Activated T-cell treated with anti-CD3 and anti-CD28 coated beads for 48 hours (primary cell): ENCODE results near the gene KRTAP10-2.
"Not testable (repeated sequence)": the region's sequence is repeated elsewhere in the genome, so short reads cannot be mapped to it uniquely, and the experiment has no call there.

Source experiments
- DNase-seq: peaks from one replicate; pipeline ENCODE4 v3.0.0-alpha.2; 2020; ENCODE audit warnings: low read depth

The KRTAP10-2 gene

DNA sequence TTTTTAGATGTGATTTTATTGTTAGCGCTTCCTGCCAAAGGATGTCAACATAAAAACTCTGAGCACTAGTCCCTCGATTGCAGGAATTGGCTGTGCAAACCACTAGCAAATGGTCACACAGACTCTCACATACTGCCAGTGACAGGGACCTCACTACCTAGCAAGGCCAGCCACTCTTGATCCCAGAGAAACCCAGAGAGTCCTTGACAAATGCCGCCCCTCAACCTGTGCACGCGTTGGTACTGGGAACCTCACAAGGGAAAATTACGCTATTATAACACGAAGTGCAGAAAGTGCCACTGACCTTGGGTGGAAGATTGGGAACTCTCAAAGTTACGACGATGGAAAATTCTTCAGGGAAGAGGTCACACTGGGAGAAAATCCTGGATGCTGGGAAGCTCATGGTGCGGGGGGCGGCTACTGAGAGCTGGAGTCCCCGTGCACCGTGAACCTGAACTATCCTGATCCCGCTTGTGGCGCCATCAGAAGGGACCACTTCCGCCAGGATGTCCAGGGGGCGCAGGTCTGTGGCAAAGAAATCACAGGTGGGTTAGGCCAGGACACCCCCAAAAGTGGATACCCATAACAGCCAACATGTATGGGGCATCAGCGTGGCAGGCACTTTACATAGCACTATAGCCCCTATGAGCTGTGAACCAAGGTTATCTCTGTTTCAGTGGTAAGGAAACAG lies 16.3 kb upstream of the KRTAP10-2 start:
- no peak for DNase-seq

DNA sequence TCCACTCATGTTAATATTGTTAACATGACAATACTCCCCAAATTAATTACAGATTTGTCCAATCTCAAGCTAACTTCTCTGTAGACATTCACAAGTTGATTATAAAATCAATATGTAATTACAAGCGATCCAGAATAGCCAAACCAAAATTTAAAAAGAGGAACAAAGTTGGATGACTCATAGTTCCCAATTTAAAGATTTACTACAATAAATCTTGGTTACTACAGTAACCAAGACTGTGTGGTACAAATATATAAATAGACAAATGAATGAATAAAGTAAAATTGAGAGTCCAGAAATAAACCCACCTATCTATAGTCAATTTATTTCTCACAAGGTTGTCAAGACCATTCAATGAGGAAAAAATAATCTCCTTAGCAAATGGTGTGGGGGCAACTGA lies 15.1 kb upstream of the KRTAP10-2 start:
- DNase-seq: no peak

DNA sequence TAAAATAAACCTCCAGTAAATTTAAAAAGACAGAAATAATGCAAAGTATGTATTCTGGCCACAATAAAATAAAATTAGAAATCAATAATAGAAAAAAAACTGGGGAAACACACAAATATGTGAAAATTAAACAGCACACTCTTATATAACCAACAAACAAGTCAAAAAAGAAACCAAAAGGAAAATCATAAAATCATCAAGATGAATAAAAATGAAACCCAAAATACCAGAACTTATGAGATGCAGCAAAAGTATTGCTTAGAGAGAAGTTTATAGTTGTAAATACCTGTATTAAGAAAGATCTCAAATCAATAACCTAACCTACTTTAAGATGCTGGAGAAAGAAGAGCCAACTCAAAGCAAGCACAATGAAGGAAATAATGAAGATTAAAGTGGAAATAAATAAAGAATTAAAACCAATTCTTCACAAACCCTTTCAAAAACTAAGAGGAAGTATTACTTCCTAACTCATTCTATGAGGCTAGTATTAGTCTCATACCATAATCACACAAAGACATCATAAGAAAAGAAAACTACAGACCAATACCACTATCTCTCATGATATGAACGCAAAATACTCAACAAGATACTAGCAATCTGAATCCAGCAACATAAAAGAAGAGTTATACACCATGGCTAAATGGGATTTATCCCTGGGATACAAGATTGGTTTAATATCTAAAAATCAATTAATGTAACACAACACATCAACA lies 13.7 kb upstream of the KRTAP10-2 start:
- no peak for DNase-seq

DNA sequence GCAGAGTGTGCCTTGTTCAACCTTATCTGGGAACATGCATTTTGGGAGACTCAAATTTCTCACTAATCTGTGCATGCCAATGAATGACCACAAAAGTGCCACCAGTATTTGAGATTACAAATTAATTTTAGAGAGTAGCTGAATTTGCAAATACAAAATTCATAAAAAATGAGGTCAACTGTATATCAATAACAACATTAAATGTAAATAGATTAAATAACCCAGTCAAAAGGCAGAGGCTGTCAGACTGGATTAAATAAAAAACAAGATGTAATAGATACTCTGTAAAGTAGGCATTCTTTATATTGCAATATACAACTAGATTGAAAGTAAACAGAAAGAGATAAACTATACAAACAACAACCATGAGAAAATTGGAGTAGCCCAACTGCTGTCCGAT lies 12.8 kb upstream of the KRTAP10-2 start:
- DNase-seq: no peak

DNA sequence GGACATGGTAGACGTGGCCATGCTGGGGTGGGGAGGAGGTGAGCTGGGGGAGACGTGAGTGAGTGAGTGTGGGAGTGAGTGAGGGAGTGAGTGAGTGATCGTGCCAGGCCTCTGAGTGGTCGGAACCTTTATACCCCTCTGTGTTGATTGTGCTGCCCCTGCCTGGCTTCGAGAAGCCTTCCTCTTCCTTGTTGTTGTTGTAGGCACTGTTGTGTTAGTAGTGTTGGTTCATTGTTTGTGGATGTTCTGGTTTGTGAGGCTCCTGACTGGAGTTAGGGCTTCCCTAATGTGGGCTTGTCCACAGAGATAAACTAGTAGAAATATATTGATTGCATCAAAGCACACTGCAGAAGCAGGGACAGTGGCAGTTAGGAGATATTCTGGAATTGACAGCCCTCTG lies 7.4 kb upstream of the KRTAP10-2 start, which contains the start of gene KRTAP10-3:
TSS of gene KRTAP10-3 (minus strand) at position 101 of the 400 bp plus-strand sequence. CDS start at position 21, 80 bp downstream.
- DNase-seq: no peak

DNA sequence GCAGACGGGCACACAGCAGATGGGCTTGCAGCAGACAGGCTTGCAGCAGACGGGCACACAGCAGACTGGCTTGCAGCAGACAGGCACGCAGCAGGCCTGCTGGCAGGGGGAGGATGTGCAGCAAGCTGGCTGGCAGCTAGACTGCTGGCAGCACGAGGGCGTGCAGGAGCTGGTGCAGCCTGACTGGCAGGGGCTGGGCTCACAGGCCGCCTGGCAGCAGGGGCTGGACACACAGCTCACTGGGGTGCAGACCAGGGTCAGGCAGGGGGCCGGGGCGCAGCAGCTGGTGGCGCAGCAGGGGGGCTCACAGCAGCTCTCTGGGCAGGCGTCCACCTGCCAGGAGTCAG lies 7.0 kb upstream of the KRTAP10-2 start:
- DNase-seq: not testable (repeated sequence)

DNA sequence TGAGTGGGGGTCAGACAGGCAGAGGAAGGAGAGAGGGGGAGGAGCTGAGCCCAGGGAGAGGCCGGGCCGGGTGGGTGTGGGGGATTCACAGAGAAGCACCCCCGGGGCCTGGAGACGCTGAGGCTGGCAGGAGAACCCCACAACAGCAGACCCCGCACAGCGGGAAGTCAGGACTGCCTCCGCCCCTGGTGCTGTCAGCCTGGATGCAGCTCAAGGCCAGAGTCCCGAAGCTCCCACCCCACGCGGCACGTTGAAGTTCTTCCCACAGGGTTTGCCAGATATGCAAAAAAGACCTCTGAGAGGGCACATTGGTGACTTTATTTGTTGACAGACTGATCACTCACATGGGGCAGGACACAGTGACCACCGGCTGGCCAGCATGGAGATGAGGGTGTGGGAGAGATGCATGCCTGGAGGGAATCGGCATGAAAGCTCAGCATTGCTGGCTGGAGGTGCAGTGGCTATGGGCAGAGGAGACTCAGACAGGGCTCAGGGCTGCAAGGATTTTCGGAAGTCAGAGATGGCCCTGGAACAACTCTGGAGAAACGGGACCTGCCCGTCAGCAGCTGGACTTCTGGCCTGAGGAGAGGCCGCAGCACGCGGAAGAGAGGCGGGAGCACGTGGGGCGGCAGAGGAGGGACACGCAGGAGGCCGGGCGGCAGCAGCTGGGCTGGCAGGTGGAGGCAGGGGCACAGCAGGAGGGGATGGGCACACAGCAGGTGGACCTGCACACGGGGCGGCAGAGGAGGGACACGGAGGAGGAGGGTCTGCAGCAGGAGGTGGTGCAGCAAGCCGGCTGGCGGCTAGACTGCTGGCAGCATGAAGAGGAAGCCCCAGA lies 6.4 kb upstream of the KRTAP10-2 start:
- DNase-seq: no peak

DNA sequence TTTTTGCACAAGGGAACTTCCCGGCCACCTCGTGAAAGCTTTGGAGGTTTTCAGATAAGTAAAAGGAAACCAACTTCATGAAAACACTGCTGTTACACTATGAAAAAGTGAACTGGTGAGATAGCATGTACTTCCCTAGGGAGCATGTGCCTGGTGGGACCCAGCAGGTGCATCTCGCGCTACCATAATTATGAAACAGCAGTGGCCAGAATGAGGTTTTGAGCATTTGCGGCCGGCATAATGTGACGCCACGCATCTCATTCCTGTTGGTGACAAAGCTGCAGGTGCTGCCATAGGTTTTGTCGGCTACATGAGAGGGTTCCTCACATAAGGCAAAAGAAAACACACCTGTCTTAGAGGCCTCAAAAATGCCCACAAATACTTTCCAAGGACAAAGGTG lies 5.6 kb upstream of the KRTAP10-2 start:
- DNase-seq: no peak

DNA sequence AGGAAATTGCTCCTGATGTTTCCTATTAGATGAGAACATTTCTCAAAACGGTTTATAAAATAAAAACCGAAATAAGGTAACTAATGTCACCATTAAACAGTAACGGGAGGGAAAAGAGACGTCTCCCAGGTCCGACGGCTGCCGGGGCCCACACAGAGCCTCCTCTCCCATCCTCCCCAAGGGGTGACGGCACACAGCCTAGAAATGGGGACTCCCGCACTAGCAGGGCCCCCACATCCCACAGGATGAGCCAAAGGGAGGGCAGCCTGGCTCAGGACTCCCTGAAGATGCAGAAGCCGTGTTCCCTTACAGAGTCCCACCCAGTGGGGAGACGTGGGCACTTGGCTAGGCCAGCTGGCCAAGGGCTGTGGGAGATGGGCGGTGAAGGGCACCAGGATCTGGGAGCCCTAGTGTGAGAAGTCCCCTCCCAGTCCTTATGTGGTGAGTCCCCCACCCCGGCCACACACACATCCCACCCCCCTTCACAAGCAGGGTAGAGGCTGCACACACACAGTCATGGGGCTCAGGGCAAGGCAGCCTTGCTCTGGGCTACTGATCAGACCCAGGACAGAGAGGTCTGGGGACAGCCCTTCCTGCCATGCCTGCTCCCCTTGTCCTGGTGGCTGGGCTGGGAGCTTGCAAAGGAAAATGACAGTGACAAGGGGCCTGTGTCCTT lies 4.0 kb upstream of the KRTAP10-2 start:
- no peak for DNase-seq

DNA sequence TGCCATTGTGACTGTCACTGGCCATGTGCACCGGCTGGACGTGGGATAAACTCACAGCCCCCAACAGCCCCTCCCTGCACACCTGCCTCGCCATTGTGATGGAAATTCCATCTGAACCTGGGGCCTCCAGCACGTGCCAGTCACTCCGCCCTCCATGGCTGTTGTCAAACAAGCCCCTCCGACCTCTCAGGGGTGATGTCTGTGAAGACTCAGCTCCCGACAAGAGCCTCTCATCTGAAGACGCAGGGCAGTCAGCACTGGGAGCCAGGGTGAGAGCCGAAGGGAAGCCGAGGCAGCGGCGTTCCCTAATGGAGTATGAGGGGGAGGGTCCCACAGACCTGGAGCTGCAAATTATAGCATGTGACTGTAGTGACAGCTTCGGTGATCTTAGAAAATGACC lies 1.4 kb upstream of the KRTAP10-2 start:
- no peak for DNase-seq

DNA sequence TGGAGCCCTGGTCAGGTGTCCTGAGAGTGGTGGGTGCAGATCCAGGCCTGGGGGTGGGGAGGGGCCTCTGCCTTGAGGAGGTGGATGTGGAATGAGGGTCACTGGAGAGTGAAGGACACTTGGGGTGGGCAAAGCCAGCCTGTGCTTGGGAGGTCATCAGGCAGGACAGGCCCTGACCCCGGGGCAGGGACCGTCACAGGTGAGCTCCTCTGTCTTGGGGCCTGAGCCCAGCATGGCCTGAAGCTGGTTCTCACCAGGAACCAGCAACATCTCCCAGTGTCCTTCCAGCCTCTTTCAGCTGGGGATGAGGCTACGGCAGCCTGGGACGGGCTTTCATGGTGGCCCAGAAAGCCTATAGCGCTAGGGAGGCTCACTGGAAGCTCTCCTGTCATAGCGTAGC lies 831 bp upstream of the KRTAP10-2 start:
- no peak for DNase-seq

DNA sequence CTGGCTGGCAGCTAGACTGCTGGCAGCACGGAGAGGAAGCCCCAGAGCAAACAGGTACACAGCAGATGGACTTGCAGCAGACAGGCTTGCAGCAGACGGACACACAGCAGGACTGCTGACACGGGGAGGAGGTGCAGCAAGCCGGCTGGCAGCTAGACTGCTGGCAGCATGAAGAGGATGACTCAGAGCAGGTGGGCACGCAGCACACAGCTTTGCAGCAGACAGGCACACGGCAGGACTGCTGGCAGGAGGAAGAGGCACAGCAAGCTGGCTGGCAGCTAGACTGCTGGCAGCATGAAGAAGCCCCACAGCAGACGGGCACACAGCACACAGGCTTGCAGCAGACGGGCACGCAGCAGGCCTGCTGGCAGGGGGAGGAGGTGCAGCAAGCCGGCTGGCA lies 498 bp downstream of the KRTAP10-2 start:
- DNase-seq: no peak

DNA sequence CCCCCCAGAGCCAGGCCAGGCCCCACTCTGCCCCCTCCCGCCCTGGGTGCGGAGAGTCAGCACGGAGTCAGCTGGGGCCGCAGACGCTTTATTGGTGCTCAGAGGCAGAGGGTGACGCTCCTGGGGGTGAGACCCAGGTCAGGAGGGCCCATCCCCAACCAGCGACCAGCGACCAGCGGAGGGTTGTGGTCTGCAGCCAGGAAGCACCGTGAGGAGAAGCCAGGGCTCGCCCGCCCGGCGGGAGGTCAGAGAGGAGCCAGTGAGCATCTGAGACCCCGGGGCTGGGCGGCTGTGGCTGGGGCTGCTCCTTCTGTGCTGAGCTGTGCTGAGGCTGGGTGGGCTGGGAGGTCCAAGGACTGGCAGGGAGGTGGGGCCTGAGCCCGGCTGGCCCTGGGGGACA lies 1.0 kb downstream of the KRTAP10-2 start:
- not testable (repeated sequence) for DNase-seq

DNA sequence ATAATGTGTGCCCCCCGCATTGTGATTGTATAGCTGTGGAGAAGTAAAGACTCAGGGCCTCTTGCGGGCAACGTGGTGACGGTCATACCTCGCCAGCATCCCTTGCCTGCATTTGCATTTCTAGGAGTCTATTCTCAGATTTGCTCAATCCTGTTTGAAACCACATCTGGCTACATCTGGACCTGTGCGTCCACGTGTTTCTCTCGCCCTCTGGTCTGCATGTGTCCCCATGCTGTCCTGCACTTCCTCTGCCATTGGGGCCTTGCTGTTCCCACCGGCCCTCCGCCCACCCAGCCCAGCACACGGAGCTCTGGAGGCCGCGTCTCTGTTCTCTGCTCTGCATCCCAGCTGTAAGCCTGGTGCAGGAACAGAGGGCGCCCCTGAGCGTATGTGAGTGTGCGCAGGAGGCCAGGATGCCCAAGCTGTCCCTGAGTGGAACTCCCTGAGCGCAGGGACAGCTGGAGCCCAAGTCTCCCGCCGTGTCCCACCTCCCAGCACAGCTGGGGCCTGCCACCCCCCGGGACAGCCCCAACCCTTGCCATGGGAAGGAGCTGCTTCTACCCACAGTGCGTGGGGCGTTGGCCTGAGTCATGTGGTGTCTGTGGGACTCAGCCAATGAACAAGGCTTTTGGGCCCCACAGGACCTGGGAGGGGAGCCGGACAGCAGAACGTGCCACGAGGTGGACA lies 1.6 kb downstream of the KRTAP10-2 start:
- DNase-seq: no peak

DNA sequence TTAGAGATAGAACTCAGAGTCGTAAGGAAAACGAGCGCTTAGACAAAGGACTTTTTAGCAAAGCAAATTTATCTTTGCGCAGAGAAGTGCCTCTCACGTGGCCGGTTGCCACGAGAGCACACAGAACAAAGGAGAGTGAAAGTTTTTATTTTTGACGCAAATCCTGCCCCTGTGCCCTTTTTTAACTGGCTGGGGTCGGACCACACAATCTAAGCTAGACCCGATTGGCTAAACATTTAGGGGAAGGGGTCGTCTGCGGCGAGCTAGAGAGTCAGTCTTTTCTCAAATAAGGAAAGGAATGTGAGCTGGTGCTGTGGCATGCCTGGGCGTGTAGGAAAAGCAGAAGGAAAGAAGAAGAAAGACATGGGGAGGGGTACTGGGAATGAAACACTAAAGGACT lies 2.4 kb downstream of the KRTAP10-2 start:
- DNase-seq: no peak

DNA sequence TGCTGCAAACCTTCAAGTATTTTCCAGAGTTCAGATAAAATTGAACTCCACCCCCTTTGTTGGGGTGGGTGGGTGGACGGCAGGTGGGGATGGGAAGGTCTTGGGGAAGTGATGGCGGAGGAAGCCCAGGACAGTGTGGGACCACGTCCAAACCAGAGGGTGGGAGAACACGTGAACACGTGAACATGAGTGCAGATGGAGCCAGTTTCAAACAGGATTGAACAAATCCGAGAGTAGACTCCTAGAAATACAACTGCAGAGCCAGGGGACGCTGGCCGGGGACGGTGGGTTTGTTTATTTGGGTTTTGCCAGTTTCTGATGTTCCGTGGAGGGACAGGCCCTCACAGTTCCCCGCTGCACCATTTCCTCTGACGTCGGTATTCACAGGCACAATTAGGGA lies 2.9 kb downstream of the KRTAP10-2 start:
- no peak for DNase-seq

DNA sequence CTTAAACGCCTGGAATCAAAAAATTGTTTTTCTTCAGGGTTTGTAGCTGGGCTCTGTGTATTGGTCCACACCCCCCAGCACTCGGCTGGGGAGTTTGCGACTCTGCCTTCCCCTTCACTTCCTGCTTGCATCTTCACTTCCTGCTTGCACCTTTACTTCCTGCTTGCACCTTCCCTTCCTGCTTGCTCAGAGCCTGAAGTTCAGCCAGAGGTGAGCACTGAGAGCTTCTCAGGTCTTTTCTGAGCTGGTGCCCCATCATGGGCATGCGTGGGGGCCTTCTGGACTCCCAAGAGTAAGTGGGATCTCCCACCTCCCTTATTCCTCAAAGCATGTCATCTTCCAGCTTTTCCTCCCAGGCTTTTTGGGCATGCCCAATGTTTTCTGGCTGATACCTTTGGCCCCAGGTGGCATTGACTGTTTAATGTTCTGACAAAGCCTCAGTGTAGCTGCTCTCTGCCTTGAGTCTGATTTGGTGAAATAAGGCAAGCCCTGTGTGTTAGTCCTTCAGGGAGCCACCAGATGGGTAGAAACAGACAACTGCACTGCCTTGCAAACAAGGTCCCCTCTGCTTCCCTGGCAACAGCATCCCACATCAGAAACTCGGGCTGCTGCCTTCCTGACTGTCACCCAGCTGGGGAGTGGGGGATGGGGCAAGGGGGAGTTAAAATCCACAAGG lies 3.5 kb downstream of the KRTAP10-2 start:
- DNase-seq: no peak

DNA sequence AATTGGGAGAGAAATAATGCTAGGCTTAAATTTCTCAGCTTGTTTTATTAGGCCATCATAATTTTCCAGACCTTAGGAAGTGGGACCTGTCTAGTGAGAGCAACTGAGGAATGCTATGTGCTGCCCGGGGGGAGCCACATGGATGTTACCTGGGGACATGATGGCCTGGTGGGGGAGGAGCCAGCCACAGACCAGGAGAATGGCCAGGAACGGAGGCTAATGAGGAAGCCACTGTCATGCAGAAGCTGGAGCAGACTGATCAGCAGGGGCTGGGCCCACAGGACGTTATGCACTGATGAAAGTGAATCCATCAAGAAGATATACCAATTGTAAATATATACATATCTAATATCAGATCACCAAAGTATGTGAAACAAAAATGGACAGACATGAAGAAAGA lies 6.7 kb downstream of the KRTAP10-2 start:
- no peak for DNase-seq

DNA sequence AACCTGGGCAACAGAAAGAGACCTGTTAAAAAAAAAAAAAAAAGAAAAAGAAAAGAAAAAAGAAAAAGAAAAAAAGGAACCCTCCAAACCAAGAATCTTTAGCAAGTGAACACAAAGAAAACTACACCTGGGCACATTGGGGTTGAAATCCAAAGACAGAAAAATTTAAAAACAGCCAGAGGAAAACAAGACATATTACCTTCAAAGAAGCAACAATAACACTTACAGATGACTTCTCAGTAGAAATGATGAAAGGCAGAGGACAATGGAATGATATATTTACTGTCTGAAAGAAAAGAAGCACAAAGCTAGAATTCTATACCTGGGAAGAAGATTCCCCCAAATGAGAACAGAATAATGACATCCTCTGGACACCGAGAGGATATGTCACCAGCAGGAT lies 8.6 kb downstream of the KRTAP10-2 start:
- DNase-seq: no peak

DNA sequence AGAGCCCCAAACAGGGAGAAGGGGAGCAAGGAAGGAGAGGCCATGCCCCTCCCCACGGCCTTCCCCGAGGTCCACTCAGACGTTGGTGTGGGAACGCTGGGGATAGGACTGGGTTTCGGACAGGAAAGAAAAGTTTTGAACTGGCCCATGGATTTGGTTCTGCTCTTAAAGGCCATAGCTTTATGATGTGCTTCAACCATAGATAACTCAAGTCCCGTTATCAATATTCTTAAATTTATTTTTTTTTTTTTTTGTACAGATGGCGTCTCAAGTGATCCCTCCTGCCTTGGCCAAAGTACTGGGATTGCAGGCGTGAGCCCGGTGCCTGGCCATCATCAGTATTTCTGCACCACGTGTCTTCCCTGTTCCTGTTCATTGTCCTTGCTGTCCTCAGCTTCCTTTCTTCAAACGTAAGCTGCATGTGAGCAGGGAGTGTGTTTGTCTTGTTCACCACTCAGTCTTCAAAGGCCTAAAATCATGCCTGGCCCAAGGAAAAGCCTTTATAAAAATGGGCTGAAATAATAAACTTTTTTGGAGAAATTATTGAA lies 10.5 kb downstream of the KRTAP10-2 start:
- no peak for DNase-seq
